A673 (cell line): Measurements from ENCODE around the gene ITGA11.

Experiments used
- CTCF ChIP-seq: fragments of 300-800, 200-600 bp; sonication (generic); conservative IDR thresholded peaks from 2 replicates; pipeline ENCODE4 v1.5.1; 2017; ENCODE audit warnings: low read depth, mild to moderate bottlenecking, antibody characterized with exemption, low read length, moderate library complexity, mixed read lengths
- EZH2 ChIP-seq: fragments of 200-600 bp; sonication (generic); IDR thresholded peaks from 2 replicates; pipeline ENCODE4 v1.6.1; 2017; ENCODE audit warnings: borderline replicate concordance, low read depth, mild to moderate bottlenecking, mixed read lengths, antibody characterized with exemption, low read length; ENCODE audit not compliant: poor library complexity, severe bottlenecking

DNA sequence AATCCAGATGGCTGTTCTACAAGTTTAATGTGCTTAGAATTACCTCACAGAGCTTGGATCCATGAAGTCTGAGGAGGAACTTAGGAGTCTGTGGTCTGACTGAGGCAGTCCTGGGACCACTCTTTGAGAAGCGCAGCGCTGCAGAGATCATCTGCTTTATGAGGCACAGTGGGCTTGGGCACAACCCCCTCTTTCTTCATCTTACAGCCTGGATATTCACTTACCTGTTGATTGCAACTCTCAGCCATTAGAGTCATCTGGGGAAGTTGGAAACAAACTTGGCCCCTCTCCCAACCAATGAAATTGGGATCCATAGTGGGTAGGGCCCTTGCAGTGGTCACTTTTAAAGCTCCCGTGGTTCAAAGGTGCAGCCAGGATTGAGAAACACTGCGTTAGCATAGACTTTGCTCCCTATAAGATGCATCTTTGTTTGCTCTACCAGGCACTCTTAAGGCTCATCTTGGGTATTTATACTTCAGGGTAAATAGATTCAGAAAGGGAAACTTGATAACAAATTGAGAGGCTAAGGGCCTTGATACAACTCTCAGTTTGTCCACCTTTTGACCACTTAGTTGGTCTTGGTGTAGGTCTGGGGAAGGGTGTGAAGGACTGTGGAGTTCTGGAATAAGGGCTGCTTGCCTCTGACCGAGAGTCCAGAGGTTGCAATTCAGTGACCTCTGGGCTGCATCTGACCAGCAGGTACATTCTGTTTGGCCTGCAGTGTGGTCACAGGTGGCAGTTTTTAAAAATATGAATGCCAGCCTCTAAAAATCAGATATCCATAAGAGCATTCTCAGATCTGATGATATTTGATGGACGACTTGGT is 131.6 kb downstream of the ITGA11 start:
- TF ChIP-seq EZH2 (no peak), CTCF (no peak)
